Measurements from ENCODE around the gene MSANTD2. TPM values are rescaled to one million over a fixed set of nuclear protein-coding genes. Genes with fewer than 3 reads are reported as not detected.

Gene MSANTD2
- total RNA-seq, 1 donor from 2014 or later = 17.9 TPM

DNA sequence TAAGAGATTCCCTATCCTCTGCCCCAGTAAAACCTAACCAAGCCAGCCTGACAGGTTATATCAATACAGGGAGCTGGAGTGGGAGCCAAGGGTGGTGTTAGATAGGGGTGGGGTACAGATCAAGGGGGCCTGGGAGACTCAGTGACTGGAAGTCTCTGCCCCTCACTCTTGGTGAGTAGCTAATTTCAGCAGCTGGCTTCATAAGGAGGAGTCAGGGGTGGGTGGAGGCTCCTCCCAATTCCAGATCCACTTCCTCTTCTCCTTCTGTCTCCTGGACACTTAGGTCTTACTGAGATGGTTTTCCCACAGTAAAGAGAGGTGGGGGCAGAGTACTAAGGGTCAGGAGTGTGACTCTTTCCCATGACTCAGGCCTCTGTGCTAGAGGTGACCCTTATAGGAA is 47.0 kb downstream of the MSANTD2 start:
- DNase-seq (ENCODE audit: low spot score) = no peak

- no peak for DNase-seq (ENCODE audit: low spot score)
These were observed 47.6 kb downstream of the MSANTD2 start for GRCh38 chr11:124752471-124753102.

DNA sequence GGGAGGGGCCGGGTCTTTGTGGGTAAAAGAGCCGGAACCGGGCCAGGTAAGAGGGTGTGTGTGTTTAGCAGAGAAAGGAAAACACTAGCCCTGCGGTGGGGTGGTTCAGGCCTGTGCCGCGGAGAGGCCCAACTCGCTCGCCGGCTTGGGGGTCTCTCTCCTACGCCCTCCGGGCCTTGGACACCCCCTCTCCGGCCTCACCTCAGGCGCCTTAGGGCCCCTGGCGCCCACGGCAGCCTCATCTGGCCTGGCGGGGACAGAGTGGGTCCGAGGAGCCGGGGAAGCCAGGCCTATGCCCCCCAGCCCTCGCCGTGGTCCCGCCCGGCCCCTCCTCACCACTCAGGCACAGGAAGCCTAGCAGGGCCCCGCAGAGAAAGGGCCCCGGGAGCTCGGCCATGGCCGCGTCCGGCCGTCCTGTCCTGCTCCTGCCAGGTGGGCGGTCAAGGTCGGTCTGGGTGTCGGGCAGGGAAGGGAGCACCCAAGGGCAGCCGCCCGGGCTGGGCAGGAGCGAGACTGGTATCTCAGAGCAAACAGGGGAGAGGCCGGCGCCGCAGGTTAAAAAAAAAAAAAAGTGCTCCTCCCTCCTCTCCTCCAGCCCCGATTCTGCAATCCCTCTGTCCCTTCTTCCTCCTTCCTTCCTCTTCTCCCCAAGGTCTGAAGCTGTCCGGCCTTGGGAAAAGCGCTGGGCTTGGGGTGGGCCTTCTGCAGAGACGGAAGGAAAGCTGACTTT is 48.3 kb downstream of the MSANTD2 start, which contains the start of gene VSIG2:
VSIG2 (minus strand) TSS at position 515 of the 730 bp plus-strand sequence; CDS start at position 397, 118 bp downstream.
- DNase-seq (ENCODE audit: low spot score) = no peak

DNA sequence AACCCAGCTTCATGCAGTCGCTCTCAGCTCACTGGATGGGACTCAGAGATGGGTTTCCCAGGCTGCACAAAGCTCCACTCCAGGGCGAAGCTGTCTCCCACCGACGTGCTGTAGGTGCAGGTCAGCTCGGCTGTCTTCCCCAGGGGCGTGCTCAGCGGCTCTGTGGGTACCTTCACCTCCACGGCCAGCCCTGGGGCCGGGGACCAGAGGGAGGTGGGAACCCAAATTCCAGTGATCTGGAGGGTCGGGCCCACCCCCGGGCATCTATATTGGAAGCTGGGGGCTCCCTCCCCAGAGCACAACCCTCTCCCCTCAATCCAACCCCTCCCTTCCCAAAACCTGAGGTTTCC is 48.8 kb downstream of the MSANTD2 start:
- no peak for DNase-seq (ENCODE audit: low spot score)

DNA sequence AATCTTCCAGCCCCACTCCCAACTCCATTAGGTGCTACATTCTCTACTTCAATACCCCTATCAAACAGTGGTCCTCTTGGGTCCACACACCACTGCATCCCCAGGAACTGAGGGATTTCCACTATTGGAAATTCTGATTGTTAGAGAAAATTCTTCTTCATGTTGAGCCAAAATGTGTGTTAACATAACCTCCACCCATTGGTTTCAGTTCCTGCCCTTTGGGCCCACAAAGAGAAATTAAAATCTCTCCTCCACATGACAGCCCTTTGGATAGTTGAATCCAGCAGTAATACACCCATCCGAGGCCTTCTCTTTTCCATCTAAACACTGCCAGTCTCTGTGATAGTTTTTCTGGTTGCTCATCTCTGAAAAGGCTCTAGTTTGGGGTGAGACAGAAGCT is 50.3 kb downstream of the MSANTD2 start:
- DNase-seq (ENCODE audit: low spot score) = no peak

GRCh38 chr11:124748481-124749343 is 51.5 kb downstream of the MSANTD2 start:
- DNase-seq (ENCODE audit: low spot score) = no peak

- DNase-seq (ENCODE audit: low spot score) = no peak
These were observed 52.1 kb downstream of the MSANTD2 start for GRCh38 chr11:124748100-124748418.

DNA sequence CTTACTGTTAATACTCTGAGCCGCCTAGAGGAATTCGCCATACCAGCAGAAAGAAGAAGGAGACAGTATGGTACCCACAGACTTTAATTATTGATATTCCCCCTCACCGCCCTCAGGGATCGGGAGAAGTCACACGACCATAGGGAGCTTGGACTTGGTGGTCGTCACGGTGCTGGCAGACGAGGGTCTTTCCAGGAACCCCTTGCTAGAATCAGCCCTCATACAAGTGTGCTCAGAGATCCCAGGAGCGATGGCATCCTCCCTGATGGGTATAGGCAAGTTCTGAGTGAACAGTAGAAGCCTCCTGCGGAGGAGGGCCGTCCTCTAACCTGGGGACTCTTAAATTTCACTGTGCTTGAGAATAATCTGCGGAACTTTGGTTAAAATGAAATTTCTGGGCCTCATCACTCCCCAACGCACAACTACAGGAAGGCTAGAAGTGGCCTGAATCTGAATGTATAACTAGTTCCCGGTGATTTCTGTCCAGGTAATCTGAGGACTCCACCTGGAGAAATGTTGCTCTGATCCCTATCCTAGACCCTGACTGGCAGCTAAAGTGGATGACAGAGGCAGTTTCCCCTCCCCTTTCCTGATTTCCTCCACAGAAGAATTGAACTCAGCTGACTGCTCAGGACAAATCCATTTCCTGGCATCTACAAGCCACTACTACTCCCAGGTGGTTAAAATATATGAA is 52.7 kb downstream of the MSANTD2 start:
- no peak for DNase-seq (ENCODE audit: low spot score)

DNA sequence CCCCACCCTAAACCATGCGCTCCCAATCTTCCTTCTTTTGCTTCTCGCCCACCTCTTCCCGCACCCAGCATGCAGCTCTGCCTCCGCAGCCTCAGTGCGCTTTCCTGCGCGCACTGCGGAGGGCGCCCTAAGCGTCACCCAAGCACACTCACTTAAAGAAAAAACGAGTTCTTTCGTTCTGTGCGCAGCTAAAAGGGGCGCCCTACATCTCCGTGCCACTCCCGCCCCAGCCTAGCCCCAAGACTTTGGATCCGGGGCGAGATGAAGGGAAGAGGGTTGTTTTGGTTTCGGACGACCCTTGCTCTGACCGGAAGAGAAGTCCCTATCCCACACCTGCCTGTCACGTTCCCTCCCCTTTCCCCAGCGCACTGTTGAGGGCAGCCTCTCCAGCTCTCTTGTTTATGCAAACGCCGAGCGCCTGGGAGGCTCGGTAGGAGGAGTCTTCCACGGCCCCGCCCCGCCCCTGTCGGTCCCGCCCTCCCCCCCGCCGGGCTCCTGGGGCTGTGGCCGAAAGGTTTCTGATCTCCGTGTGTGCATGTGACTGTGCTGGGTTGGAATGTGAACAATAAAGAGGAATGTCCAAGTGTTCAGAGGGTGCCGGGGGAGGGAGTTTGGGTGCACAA is 53.5 kb downstream of the MSANTD2 start:
- DNase-seq (ENCODE audit: low spot score) = peak; percentile 87

- DNase-seq (ENCODE audit: low spot score) = no peak
These were observed 54.2 kb downstream of the MSANTD2 start for GRCh38 chr11:124745835-124746620.

- no peak for DNase-seq (ENCODE audit: low spot score)
These were observed 54.9 kb downstream of the MSANTD2 start for GRCh38 chr11:124745270-124745834.

DNA sequence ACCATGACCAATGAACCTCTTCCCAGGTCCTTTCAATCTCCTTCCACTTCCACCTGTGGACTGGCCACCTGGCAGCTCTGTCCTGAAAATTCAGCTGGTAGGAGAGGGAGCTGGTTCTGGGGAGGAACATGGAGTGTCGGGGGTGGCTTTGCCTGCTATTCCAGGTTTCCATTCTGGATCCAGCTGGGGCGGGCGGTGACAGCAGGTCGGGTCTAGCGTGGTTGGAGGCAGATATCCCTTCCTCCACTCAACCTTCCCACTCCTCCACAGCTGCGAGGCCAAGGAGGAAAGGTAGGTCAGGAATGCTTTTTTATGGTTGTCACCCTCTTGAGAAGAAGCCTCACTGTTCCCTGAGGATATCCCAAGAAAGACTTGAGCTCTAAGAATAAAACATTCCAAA is 57.2 kb downstream of the MSANTD2 start:
- DNase-seq (ENCODE audit: low spot score) = no peak

- DNase-seq (ENCODE audit: low spot score) = no peak
These were observed 57.7 kb downstream of the MSANTD2 start for GRCh38 chr11:124742555-124742954.

- DNase-seq (ENCODE audit: low spot score) = no peak
These were observed 59.8 kb downstream of the MSANTD2 start for GRCh38 chr11:124740277-124740882.

DNA sequence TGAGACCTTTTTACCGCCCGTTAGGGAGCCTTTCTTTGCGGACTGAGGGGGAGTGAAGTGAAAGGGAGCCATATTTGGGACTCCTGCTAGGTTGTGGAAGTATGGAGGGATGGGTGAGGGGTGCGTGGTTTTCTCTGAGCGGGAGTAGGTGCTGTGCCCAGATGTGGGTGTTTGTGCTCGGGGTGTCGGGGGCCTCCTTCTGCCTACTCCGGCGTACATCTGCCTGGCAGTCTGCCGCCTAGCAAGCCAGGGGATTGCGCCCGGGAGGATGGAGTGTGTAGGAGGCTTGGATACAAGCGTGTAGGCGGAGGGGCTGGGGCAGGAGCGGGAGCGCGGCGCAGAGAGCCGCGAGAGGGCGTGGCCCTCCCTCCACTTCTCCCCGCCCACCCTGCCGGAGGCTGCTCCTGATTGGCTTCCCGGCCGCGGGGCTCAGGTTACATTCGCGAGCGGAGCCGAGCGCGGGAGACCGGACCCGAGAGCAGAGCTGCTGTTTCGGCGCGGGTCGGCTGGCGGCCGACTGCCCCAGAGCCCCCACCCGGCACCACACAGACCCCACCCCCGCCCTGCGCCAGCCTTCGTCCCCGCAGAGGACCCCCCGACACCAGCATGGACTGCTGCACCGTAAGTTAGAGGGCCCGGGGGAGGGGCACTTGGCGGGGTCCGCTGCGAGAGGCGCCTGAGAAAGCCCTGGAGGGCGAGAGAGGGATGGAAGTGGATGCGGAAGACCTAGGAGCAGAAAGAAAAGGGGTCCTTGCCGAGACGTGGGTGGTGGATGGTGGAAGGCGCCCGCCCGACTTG is 60.5 kb downstream of the MSANTD2 start, which contains the start of gene NRGN:
NRGN (plus strand) TSS at position 464 of the 798 bp plus-strand sequence; CDS start at position 607, 143 bp downstream.
- DNase-seq (ENCODE audit: low spot score) = peak; percentile 90

DNA sequence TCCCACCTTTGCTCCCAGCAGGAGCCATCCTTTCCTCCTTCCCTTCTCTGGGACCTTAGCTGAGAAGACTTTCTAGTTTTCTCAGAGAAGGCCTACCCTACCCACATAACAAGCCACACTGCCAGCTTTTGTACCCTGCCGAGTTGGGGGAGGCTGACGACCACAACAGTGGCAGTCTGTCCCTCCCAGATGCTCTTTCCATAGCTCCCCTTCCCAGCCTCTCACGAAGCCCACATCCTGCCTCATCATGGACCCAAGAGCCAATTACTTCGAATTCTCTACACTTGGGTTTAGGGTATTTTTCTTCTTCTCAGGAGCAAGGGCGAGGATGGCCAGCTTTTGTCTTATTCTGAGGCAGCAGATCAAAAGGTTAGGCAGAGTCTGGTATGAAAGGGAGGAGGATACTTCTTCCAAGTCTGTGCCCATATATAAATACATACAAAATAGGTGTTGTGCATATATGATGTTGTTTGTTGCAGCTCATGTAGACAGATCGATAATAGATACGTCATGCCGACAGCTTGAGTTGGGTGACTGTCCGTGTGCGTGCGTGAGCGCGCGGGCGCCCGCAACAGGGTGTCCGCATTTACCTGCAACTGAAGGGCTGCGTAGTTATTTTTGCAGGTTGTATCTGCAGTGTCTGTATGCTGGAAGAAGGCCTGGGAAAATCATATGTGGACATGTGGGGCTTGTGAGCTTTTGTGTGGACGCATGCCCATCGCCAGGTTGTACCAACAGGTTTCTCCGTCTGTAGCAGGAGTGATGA is 61.3 kb downstream of the MSANTD2 start:
- DNase-seq (ENCODE audit: low spot score) = no peak

GRCh38 chr11:124737638-124738305 is 62.4 kb downstream of the MSANTD2 start:
- DNase-seq (ENCODE audit: low spot score) = no peak

- no peak for DNase-seq (ENCODE audit: low spot score)
These were observed 63.5 kb downstream of the MSANTD2 start for GRCh38 chr11:124736736-124737135.
